HG03159 (cell line): ENCODE data around the gene CIDEC.
A peak's percentile ranks its signal among the peaks of the same experiment; 100 is the strongest.
"Not testable (repeated sequence)": the region's sequence is repeated elsewhere in the genome, so short reads cannot be mapped to it uniquely, and the experiment has no call there.

Experiments used
- ATAC-seq: cut with Tn5 transposase; IDR thresholded peaks from one replicate; pipeline ENCODE4 v1.9.1; 2021; ENCODE audit warnings: mild to moderate bottlenecking, moderate library complexity; ENCODE audit not compliant: unreplicated experiment

Gene CIDEC

GRCh38 chr3:9851383-9851782, 28.7 kb downstream of the CIDEC start:
- ATAC-seq: not testable (repeated sequence)

DNA sequence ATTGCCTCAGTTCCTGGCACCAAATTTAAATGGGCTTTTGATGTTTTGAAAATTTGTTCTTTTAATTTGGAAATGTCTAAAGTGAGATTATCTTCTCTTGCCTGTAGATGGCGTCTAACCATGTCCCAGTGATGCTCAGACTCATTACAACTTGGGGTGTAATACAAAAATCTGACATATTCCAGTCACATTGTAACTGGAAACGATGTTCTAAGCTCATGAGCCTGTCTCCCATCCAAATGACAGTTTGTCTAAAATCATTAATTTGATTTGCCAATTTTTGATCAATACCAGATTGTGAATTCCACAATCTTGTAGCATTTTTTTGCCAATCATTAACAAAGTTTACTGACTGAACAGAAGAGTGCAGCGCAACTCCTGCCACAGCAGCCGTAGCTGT, 31.2 kb downstream of the CIDEC start:
- not testable (repeated sequence) for ATAC-seq

DNA sequence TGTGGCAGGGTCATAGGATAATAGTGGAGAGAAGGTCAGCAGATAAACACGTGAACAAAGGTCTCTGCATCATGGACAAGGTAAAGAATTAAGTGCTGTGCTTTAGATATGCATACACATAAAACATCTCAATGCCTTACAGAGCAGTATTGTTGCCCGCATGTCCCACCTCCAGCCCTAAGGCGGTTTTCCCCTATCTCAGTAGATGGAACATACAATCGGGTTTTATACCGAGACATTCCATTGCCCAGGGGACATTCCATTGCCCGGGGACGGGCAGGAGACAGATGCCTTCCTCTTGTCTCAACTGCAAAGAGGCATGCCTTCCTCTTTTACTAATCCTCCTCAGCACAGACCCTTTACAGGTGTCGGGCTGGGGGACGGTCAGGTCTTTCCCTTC, 32.2 kb downstream of the CIDEC start:
- not testable (repeated sequence) for ATAC-seq

DNA sequence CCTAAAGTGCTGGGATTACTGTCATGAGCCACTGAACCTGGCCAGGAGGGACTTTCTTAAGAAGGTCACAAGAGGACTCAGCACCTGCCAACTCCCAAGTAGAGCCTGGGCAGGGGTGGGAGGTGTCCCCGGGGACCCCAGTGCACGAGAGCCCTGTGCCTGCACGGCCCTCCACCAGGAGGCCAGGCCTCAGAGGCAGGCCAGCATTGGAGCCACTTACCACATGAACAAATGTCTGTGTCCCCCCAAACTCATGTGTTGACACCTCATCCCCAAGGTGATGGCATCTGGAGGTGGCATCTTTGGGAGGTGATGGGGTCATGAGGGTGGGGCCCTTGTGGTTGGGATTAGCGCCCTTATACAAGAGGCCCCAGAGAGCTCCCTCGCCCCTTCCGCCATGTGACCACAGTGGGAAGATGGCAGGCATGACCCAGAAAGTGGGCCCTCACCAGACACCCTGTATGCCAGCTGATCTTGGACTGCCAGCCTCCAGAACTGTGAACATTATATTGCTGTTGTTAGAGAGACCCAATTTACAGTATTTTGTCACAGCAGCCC, 33.0 kb downstream of the CIDEC start:
- no peak for ATAC-seq

DNA sequence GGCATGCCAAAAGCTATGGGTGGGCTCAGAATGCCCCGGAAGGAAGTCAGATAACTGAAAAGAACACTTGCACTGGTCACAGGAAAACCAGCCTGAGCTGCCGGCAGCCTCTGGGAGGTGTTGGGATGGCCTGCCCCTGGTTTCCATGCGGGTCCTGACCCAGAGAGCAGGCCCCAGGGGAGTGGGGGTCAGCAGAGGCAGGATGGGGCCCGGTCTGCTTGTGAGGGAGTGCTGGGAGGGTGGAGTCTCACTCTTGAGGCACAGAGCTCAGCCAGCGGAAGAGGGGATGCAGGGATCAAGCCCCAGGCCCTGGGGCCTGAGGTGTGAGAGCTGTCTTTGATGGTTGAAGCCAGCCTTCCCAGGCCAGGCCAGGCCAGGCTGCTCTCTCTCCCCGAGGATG, 33.8 kb downstream of the CIDEC start:
- ATAC-seq: no peak

DNA sequence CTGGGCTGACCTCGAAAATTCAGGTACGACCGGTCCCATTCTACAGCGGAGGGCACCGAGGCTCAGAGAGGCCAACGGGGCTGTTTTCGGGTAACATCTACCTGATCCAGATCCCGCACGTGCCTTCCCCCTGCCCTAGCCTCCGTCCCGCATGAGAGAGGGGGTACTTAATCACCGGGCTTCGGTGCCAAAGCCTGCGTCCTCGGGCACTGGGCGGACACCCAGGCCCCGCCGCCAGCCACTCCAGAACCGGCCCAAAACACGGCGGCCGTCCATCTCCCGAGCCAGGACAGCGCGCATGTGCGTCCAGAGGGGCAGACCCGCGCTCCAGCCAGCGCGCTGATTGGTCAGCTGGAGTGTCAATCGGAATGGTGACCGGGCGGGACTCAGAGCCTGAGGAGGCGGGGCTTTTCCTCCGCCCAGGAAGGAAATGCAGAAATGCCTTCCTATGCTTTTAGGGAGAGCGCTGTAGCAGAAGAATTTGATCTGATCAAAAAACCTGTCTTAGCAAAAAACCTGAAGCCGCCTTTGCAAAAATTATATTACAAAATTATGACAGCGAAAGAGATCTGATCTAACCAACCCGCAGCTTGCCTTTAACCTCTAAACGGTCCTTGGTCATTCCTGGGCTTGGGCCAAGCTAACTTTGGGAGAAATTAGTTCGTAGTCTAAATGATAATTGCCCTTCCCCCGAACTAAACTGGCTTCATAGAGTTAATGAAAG, 36.2 kb downstream of the CIDEC start, which contains the start of gene RPUSD3:
RPUSD3 (minus strand) TSS at position 294 of the 724 bp plus-strand sequence; CDS start at position 276, 18 bp downstream.
- ATAC-seq: peak; percentile 98

- no peak for ATAC-seq
Measured at GRCh38 chr3:9841015-9841414, 39.0 kb downstream of the CIDEC start.

DNA sequence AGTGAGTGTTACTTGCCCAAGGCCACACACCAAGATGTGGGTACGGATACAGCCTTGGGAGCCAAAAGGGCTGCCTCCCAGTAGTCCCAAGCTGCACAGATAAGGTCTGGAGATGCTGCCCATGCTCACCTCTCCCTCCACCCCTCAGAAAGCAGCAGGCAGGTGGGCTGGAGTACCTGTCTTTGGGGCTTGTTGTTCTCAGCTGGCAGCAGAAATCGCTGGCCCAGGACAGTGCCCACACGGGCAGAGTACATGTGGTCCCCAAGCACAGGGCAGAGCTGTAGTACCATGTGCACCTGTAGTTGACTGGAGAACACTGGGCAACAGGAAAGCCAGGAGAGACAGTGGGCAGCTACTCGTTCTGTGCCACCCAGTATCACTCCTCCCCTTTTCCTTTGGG, 41.2 kb downstream of the CIDEC start:
- no peak for ATAC-seq

GRCh38 chr3:9837701-9838582, 42.1 kb downstream of the CIDEC start:
- no peak for ATAC-seq

DNA sequence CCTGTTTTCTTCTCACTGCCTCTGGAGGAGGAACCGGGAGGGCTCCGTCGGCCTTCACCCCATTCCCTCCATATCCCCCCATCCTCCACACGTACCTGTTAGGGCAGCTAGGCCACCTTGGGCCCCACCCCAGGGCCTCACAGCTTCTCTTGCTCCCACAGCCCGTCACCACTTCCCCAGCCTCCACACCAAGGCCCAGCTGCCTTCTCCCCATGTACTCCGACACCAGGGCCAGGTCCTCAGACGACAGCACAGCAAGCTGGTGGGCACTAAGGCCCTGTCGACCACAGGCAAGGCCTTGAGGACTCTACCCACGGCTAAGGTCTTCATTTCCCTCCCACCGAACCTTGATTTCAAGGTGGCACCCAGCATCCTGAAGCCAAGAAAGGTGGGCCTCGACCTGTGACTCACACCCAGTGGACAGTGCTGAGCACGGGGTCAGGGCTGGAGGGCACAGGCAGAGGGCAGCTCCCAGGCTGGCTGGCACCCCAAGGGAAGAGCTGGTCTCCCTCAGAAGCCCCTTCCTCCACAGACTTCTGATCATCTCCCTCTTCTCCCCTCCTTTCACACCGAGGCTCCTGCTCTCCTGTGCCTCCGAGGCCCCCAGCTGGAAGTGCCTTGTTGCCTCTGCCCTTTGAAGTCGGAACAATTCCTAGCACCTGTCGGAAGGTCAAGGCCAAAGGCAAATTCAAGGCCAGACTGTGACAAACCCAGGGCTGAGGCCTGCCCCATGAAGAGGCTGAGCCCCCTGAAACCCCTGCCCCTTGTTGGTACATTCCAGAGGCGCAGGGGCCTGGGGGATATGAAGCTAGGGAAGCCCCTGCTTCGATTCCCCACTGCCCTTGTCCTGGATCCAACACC, 45.3 kb downstream of the CIDEC start:
- ATAC-seq: no peak

GRCh38 chr3:9833078-9833477, 47.0 kb downstream of the CIDEC start:
- ATAC-seq: no peak

DNA sequence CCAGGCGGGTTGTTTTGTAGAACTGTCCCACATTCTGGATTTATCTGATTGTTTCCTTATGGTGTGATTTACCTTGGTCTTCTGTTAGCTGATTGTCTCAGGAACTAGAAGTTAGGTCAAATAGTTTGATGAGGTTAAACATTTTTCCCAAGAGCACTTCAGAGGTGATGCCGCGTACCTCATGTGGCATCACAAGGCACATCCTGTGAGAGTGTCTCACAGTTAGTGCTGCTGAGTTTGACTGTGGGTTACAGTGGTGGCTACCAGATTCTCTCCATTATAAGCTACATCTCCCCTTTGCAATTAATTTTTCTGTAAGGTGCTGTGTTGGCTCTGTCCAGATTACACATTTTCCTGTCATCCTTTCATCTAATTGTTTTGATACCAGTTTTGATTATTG, 48.8 kb downstream of the CIDEC start:
- no peak for ATAC-seq

DNA sequence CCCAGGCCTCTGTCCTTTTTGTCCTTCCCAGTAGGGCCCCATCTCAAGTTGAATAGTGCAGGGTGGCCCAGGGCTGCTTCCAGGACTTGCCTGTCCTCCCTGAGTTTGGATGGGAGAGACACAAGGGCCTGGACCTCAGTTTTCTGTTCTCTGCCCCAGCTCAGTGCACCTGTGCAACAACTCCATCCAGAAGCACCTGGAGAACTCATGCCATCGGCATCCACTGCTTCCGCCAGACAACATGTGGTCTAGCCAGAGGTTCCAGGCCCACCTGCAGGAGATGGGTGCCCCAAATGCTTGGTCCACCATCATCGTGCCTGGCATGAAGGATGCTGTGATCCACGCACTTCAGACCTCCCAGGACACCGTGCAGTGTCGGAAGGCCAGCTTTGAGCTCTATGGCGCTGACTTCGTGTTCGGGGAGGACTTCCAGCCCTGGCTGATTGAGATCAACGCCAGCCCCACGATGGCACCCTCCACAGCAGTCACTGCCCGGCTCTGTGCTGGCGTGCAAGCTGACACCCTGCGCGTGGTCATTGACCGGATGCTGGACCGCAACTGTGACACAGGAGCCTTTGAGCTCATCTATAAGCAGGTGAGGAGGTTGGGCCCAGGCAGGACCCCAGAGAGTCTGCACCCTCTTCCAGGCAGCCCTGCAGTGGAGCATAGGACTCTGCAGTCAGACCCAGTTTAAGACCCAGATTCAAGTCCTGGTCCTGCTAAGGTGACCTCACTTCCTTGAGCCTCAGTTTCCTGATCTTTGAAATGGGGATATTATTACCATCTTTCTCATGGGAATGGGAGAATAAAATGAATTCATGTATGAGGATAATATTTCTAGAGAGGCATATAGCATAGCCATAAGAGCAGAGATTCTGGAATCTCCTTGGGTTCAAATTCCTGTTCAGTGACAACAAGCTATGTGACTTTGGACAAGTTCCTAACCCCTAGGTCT, 51.0 kb downstream of the CIDEC start:
- ATAC-seq: no peak

DNA sequence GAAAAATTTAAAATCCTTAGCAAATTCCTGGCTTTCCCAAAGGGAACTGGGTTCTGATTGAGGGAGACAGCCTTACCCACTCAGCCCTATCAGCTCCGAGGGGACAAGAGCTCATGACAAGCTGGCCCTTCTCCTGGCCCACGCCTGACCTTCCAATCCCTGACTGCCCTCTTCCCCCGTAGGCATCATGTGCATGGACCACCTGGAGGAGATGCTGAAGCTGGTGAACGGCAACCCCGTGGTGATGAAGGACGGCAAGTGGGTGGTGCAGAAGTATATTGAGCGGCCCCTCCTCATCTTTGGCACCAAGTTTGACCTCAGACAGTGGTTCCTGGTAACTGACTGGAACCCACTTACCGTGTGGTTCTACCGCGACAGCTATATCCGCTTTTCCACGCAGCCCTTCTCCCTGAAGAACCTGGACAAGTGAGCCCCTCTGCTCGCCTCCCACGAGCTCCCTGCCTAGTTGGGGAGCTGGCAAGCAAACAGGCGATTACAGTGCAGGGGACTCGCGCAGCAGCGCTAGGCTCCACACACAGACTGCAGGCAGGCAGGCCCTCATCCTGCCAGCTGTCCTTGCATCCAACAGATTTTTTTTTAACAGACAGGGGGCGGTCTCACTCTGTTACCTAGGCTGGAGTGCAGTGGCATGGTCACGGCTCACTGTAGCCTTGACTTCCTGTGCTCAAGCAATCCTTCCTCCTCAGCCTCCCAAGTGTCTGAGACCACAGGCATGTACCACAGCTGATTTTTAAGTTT, 53.1 kb downstream of the CIDEC start:
- ATAC-seq: no peak

- no peak for ATAC-seq
Measured at GRCh38 chr3:9825451-9826040, 54.5 kb downstream of the CIDEC start.

DNA sequence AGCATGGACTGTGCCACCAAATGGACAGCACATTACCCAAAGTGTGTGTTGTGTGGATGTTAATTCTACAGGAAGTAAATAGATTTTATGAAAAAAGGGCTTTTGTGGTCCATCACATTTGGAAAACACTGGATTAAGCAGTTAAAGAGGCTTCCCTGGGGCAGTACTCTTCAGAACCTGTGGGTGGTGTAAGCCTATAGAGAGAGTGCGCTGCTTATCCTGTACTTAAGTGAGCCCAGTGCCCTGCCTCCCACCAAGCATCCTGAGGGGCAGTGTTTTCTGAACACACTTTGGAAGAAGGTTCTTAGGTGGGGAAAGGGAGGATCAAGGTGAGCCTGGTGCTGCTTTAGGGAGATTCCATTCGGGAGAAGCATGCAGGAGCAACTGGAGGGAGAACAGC, 59.1 kb downstream of the CIDEC start:
- no peak for ATAC-seq

GRCh38 chr3:9820543-9820942, 59.5 kb downstream of the CIDEC start:
- no peak for ATAC-seq

GRCh38 chr3:9818666-9819335, 61.3 kb downstream of the CIDEC start:
- ATAC-seq: no peak
